T-helper 2 cell treated with Interferon-gamma antibody and Interleukin-4, amounts not matched to agents 100 ng/mL and 5 ng/mL, for 36 hours (primary cell): ENCODE measurements around the gene FAM222A. TPM values are rescaled to one million over a fixed set of nuclear protein-coding genes. Genes with fewer than 3 reads are reported as not detected.

Experiments used
- intact Hi-C: fragments of 100-400 bp; cut with micrococcal nuclease; formaldehyde crosslinking; loops from one replicate; pipeline ENCODE4 v1.15.1; 2023
- total RNA-seq: library from RNA; stranded (reverse); gene quantifications from 2 replicates; pipeline ENCODE4 v1.2.3, GENCODE V29; 2022

The FAM222A gene
- total RNA-seq, 1 donor from 2014 or later: 1.4 TPM

DNA sequence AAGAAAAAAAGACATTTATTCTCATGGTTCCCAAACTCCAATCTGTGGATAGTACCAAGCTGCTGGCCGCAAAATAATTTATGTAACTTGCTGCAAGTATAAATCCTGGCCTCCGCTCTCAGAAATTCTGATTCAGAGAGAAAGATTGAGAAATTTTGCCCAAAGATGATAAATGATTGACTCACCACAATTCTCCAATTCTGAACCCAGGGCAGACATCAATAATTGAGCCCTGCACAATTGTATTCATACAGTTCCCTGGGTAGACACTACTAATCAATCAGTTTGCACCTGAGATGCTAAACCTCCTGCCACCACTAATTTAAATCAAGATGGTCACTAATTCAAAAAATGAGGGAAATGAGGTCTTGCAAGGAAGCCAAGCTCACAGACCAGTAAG is 81.4 kb downstream of the FAM222A start:
- intact Hi-C loops: no loop called here

- intact Hi-C loops: no loop called here
Observed at GRCh38 chr12:109796057-109796456, 82.4 kb downstream of the FAM222A start.

- intact Hi-C loops: no loop called here
Observed at GRCh38 chr12:109797905-109798669, 84.5 kb downstream of the FAM222A start.

DNA sequence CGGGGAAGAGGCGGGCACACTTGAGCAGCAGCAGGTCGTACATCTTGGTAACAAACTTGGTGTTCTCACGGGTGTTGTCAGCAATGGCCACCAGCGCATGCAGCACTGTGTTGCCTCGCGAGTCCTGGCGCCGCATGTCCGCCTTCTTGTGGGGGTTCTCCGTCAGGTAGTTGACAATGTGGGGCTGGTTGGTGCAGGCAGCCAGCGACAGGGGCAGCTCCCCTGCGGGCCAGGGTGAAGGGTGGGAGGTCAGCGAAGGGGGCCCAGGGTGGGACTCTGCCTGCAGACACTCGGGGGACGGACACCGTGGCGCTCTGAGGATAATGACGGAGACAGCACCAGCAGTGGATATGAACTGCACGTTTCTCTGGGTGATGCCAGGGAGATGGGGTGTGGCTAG is 85.1 kb downstream of the FAM222A start:
- intact Hi-C loops: no loop called here

GRCh38 chr12:109800536-109800935 is 86.9 kb downstream of the FAM222A start:
- intact Hi-C loops: no loop called here

- intact Hi-C loops: no loop called here
Observed at GRCh38 chr12:109802828-109803227, 89.2 kb downstream of the FAM222A start.

DNA sequence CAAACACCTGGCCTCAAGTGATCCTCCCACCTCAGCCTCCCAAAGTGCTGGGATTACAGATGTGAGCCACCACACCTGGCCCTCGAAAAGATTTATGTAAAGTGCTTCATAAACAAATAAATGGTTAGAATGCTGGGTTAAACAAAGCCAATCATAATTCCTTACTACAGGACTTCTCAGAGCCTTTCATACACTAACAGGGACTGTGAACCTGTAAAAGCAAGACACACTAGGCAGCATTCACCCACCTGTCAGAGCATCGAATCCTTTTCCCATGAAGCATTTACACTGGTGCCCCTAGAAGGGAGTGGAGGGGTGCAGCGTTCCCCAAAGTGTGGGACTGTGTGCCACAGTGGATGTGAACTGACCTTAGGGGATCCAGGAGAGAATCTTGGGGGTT is 90.1 kb downstream of the FAM222A start:
- intact Hi-C loops: no loop called here

- intact Hi-C loops: loop anchor here (1.0 kb wide), 2 partner anchors 40 to 75 kb away; partner anchors contain the start of gene GLTP
Observed at GRCh38 chr12:109804820-109805761, 91.5 kb downstream of the FAM222A start.

DNA sequence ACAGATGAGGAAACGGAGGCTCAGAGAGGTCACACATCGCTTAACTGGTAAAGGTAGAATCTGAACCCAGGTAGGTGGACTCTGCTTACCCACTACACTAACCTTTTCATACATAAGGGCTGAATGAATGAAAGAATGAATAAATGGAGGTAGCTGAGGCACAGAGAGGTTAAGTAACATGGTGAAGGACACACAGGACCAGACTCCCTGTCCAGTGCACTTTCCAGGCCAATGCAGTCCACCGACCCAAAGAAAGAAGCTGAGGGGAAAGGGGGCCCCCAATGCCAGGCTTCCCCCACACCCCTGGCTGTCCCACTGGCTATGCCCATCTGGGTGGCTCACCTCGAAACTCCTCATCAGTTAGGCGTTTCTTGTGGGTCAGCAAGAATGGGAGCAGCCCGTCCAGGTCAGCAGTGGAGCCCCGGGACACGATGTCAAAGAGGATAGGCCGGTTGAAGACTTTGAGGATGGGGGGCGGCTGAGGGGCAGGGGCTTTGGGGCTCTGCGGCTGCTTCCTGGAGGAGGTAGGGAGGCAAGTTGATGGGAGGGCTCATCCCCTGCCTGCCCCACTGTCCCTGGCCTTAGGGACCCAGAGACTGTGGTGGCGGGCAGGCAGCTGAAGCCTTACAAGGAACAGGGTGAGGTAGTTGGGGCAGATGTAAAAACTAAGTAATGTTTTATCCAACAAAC is 94.5 kb downstream of the FAM222A start:
- intact Hi-C loops: no loop called here

DNA sequence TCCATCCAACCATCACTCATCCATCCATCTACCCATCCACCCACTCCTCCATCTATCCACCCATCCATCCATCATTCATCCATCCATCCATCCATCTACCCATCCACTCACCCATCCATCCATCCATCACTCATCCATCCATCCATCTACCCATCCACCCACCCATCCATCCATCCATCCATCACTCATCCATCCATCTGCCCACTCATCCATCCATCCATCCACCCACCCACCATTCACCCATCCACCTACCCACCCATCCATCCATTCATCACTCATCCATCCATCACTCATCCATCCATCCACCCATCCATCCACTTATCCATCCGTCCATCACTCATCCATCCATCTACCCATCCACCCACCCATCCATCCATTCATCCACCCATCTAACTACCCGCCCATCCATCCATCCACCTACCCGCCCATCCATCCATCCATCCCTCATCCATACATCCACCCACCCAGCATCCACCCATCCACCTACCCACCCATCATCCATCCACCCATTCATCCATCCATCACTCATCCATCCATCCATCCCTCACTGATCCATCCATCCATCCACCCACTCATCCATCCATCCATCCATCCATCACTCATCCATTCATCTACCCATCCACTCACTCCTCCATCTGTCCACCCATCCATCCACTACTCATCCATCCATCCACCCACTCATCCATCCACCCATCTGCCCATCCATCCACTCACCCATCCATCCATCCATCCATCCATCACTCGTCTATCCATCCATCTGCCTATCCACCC is 95.4 kb downstream of the FAM222A start:
- intact Hi-C loops: no loop called here

DNA sequence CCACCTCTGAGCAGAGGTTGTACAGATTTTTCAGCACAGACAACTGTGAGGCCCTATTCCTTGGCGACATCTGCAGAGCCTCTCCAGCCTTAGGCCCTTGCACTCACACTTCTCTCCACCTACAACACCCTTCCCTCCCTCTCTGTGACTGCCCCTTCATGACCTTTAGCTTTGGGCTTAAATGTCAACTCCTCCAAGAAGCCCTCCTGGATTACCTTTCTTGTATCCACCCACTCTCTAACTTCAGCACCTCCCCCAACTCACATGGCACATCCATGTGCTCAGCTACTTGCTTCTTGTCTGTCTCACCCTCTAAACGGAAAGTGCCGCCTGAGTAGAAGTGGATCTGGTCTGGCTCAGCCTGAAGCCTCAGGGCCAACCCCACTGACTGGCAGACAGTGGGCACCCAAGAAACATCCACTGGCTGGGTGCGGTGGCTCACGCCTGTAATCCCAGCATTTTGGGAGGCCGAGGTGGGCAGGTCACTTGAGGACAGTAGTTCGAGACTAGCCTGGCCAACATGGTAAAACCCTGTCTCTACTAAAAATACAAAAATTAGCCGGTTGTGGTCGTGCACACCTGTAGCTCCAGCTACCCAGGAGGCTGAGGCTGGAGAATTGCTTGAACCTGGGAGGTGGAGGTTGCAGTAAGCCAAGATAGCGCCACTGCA is 97.5 kb downstream of the FAM222A start:
- intact Hi-C loops: no loop called here

DNA sequence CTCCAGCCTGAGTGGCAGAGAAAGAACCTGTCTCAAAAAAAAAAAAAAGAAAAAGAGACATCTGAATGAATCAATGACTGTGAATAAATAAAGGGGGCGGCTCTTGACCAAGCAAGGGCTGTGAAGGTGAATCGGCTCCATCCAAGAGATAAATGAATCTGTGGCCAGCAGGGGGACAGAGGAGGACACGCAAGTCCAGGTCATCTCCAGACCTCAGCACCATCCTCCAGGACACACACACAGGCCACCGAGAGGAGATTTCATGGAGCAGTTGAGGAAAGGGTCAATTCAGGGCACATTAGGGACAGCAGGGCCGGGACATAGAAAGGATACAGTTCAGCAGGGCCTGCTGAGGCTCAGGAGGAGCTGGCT is 98.0 kb downstream of the FAM222A start:
- intact Hi-C loops: no loop called here

DNA sequence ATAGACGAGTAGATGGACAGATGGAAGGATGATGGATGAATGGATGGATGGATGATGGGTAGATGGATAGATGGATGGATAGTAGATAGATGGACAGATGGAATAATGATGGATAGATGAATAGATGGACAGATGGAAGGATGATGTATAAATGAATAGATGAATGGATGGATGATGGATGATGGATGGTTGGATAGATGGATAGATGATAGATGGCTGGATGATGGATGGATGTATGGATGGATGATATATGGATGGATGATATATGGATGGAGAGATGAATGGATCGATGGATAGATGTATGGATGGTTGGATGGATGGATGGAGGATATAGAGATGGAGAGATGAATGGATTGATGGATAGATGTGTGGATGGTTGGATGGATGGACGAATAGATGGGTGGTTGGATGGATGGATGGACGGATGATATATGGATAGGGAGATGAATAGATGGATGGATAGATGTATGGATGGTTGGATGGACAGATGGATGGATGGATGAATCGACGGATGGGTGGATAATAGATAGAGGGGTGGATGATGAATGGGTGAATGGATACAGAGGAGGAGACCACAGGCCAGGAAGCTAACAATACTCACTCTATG is 100.3 kb downstream of the FAM222A start:
- intact Hi-C loops: no loop called here

DNA sequence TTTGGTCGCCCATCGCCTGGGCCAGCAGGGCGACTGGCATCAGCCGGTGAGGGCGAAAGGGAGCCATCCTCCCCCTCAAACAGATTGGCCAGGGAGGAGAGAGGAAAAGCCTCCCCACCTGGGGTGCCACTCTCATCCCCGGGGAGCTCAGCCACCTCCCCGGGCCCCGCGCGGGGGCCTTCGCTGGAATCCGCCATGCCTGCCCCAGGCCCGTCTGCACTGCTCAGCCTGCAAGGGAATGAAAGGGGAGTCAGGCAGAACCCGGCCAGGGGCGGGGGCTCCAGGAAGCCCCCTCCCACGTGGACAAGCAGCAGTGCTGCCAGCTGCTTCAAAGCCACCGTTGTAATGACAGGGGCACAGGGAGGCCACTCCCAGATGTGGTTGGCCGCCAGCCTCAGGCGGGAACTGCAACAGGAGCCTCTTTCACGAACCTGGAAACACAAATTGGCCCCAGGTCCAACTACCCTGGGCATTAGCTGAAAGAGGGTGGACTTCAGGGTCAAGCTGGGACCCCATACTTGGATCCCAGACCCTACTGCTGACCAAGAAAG is 101.0 kb downstream of the FAM222A start:
- intact Hi-C loops: no loop called here

- intact Hi-C loops: no loop called here
Observed at GRCh38 chr12:109815225-109815624, 101.6 kb downstream of the FAM222A start.

GRCh38 chr12:109815757-109816617 is 102.4 kb downstream of the FAM222A start:
- intact Hi-C loops: no loop called here

DNA sequence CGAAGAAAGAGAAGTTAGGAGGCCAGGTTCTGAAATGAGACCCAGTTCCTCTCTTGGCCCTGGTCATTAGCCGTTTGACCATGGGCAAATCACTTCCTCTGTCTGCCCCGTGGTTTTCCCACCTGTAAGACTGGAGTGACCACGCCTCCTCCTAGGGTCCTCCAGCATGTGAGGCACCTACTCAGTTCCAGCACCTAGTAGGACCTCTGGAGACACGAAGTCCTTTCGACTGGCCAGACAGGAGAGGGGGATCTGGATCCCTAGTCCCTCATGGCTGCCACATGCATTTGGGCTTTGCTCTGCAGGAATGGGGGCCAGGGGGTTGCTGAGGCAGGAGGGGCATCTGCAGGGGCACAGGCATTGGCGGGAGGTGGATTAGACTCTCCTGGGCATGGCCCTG is 103.2 kb downstream of the FAM222A start:
- intact Hi-C loops: no loop called here

DNA sequence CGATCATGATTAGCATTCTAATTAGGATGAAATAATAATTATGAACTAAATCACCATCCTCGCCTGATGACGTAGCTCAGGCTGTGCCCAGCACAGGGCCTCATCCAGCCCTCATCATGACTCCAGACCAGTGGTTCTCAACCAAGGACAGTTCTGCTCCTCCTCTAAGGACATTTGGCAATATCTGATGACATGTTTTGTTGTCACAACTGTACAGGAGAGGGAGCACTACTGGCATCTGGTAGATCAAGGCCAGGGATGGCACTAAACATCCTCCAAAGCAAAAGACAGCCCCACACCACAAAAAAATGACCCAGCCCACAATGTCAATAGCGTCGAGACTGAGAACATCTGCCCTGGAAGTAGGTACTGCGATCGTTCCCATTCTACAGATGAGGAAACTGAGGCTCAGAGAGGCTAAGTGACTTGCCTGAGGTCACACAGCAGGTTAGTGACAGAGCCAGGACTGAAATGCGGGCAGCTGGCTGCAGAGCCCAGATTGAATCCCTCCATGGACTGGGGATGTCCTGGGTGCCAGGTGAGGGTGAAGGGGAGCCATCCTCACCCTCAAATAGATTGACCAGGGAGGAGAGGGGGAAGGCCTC is 104.1 kb downstream of the FAM222A start:
- intact Hi-C loops: no loop called here
